NK-92 treated with Interleukin-12 subunit alpha and Interleukin-12 subunit beta, amount 100 ng/mL, for 24 hours (cell line): Measurements from ENCODE around the gene ZCCHC24.
"Not testable (repeated sequence)": the region's sequence is repeated elsewhere in the genome, so short reads cannot be mapped to it uniquely, and the experiment has no call there.

Source experiments
- DNase-seq: peaks from one replicate; lab custom pipeline; 2025; lab: John Stamatoyannopoulos, UW

ZCCHC24 gene

GRCh38 chr10:79472951-79473350, 27.5 kb upstream of the ZCCHC24 start:
- no peak for DNase-seq

- DNase-seq: no peak
Observed at GRCh38 chr10:79472449-79472848, 27.0 kb upstream of the ZCCHC24 start.

- DNase-seq: no peak
Observed at GRCh38 chr10:79471776-79472175, 26.4 kb upstream of the ZCCHC24 start.

DNA sequence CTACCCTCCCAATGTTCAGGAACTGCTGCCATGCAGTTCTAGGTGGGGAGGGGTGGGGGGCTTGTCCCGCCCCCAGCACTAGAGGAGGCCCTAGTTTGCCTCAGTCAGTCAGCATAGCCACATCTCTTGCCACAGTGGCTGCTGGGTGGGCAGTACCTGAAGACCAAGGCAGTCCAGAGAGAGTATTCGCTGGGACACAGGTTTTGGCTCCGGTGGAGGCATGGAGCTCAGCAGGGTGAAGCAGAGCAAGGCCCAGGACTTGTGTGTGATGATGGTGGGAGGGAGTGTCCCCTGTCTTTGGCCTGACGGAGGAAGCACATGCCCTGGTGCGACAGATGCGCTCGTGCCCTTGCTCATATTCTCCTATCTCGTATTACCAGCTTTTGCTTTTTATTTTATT, 24.7 kb upstream of the ZCCHC24 start:
- DNase-seq: no peak

GRCh38 chr10:79468841-79469585, 23.6 kb upstream of the ZCCHC24 start:
- DNase-seq: no peak

- DNase-seq: no peak
Observed at GRCh38 chr10:79468015-79468560, 22.7 kb upstream of the ZCCHC24 start.

DNA sequence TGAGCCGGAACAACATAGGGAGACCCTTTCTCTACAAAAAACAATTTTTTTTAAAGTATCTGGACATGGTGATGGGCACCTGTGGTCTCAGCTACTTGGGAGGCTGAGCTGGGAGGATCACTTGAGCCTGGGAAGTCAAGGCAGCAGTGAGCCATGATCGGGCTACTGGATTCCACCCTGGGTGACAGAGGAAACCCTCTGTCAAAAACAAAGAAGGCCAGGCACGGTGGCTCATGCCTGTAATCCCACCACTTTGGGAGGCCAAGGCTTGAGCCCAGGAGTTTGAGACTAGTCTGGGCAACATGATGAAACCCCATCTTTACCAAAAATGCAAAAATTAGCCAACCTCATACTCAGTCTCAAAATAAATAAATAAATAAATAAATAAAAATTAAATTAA, 19.9 kb upstream of the ZCCHC24 start:
- no peak for DNase-seq

- no peak for DNase-seq
Observed at GRCh38 chr10:79463578-79464496, 18.4 kb upstream of the ZCCHC24 start.

- no peak for DNase-seq
Observed at GRCh38 chr10:79460687-79461086, 15.3 kb upstream of the ZCCHC24 start.

GRCh38 chr10:79459243-79459642, 13.8 kb upstream of the ZCCHC24 start:
- DNase-seq: no peak

GRCh38 chr10:79458483-79458882, 13.1 kb upstream of the ZCCHC24 start:
- DNase-seq: no peak

GRCh38 chr10:79457256-79457785, 11.9 kb upstream of the ZCCHC24 start:
- no peak for DNase-seq

DNA sequence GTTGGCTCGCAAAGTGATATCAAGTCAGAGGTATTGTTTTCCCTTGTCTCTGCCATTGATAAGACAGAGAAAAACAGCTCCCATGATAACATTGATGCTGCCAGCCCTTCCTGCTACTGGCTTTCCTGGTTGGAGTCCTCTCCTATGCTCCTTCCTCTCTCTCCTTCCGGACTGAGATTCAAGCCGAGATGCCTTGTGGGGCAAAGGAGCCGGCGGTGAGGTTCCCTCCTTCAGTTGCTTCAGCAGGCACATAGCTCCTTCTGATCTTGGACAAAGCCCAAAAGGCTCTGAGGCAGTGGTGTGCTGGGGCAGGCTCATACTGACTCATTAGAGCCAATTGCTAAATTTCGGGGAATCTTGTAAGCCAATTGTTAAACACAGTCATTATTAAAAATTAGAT, 8.8 kb upstream of the ZCCHC24 start:
- no peak for DNase-seq

- no peak for DNase-seq
Observed at GRCh38 chr10:79453392-79453791, 8.0 kb upstream of the ZCCHC24 start.

GRCh38 chr10:79452174-79452611, 6.8 kb upstream of the ZCCHC24 start:
- DNase-seq: no peak

DNA sequence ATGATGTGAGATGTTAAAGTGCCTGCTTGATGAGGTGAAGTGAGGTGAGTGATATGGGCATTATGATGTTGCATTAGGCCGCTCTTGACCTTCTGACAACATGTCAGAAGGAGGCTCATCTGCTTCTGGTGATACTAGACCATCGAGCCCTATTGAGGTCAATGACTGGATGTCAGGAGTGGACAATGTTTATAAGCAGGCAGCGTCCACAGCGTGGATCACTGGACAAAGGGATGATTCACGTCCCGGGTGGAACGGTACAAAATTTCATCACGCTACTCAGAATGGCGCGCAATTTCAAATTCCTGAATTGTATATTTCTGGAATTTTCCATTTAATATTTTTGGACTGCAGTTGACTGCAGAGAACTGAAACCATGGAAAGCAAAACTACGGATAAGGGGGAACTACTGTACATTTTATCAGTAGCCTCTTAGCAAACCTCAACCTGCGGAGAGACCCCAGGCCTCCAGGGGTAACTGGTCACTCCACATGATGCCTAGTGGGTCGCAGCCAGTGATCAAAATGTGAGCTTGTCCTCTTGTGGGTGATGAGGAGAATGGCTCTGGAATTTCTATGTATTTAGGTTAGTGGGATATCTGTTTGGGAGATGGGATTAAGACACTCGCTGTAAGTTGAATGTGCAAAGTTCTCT, 5.7 kb upstream of the ZCCHC24 start:
- no peak for DNase-seq

GRCh38 chr10:79449181-79450146, 4.0 kb upstream of the ZCCHC24 start:
- DNase-seq: no peak

- DNase-seq: no peak
Observed at GRCh38 chr10:79448732-79449049, 3.3 kb upstream of the ZCCHC24 start.

- DNase-seq: no peak
Observed at GRCh38 chr10:79447911-79448731, 2.7 kb upstream of the ZCCHC24 start.

DNA sequence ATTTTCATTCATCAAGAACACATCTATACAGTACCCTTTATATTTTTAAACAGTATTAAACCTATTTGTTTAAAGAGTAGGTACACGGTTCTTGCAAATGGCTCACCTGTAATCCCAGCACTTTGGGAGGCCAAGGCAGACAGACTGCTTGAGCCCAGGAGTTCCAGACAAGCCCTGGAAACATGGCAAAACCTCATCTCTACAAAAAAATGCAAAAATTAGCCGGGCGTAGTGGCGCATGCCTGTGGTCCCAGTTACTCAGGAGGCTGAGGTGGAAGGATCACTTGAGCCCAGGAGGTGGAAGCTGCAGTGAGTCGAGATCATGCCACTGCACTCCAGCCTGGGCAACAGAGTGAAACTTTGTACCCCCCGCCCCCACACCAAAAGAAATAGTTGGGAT, 1.8 kb upstream of the ZCCHC24 start:
- DNase-seq: not testable (repeated sequence)
